HK-2 (cell line): Measurements from ENCODE around the gene NLRP10.
"Not testable (repeated sequence)": the region's sequence is repeated elsewhere in the genome, so short reads cannot be mapped to it uniquely, and the experiment has no call there.

Source experiments
- DNase-seq: peaks from one replicate; pipeline ENCODE4 v3.0.0-alpha.2; 2018; ENCODE audit not compliant: unreplicated experiment

NLRP10 gene

GRCh38 chr11:7965386-7965785 is at the start of gene NLRP10:
Gene NLRP10 (minus strand): TSS chr11:7965447. CDS start chr11:7963495, 1,952 bp downstream.
- DNase-seq, result no peak

GRCh38 chr11:8013833-8014232 is 48.6 kb upstream of the NLRP10 start:
- no peak for DNase-seq

- DNase-seq, result no peak
Measured at GRCh38 chr11:8011981-8012444, 46.8 kb upstream of the NLRP10 start.

- no peak for DNase-seq
Measured at GRCh38 chr11:8011371-8011770, 46.1 kb upstream of the NLRP10 start.

- DNase-seq, result no peak
Measured at GRCh38 chr11:8009856-8010255, 44.6 kb upstream of the NLRP10 start.

- DNase-seq, result no peak
Measured at GRCh38 chr11:8008212-8008611, 43.0 kb upstream of the NLRP10 start.

- DNase-seq, result peak; percentile 30
Measured at GRCh38 chr11:8006349-8006977, 41.2 kb upstream of the NLRP10 start.

GRCh38 chr11:8005556-8005955 is 40.3 kb upstream of the NLRP10 start:
- no peak for DNase-seq

GRCh38 chr11:8004008-8004407 is 38.8 kb upstream of the NLRP10 start:
- no peak for DNase-seq

GRCh38 chr11:8003187-8003586 is 37.9 kb upstream of the NLRP10 start:
- no peak for DNase-seq

GRCh38 chr11:8002676-8003075 is 37.4 kb upstream of the NLRP10 start:
- DNase-seq, result no peak

- DNase-seq, result no peak
Measured at GRCh38 chr11:8000390-8000789, 35.1 kb upstream of the NLRP10 start.

GRCh38 chr11:7999795-8000194 is 34.5 kb upstream of the NLRP10 start:
- no peak for DNase-seq

- DNase-seq, result no peak
Measured at GRCh38 chr11:7994581-7995278, 29.5 kb upstream of the NLRP10 start.

- not testable (repeated sequence) for DNase-seq
Measured at GRCh38 chr11:7987560-7987883, 22.3 kb upstream of the NLRP10 start.

GRCh38 chr11:7986768-7987559 is 21.7 kb upstream of the NLRP10 start, which contains the start of gene EIF3F:
Gene EIF3F (plus strand): TSS chr11:7987337. CDS start chr11:7987353, 16 bp downstream.
- DNase-seq, result peak; percentile 87

GRCh38 chr11:7983832-7984590 is 18.8 kb upstream of the NLRP10 start:
- DNase-seq, result no peak

- no peak for DNase-seq
Measured at GRCh38 chr11:7982582-7983119, 17.4 kb upstream of the NLRP10 start.

- DNase-seq, result no peak
Measured at GRCh38 chr11:7981619-7982157, 16.4 kb upstream of the NLRP10 start.

GRCh38 chr11:7977232-7977917 is 12.1 kb upstream of the NLRP10 start:
- DNase-seq, result no peak

GRCh38 chr11:7974668-7975067 is 9.4 kb upstream of the NLRP10 start:
- no peak for DNase-seq
